Astrocyte of the spinal cord (primary cell): ENCODE data around the gene OLIG1.

ENCODE experiments used
- DNase-seq: peaks from one replicate; pipeline ENCODE4 v3.0.0; 2011; ENCODE audit warnings: low read depth, low spot score
- H3K4me3 ChIP-seq: 2 replicates; pipeline ENCODE4 v1.5.1; 2011; ENCODE audit warnings: low read depth, mild to moderate bottlenecking, low read length, moderate library complexity
- CTCF ChIP-seq: IDR thresholded peaks from 2 replicates; pipeline ENCODE4 v1.5.1; 2012; ENCODE audit warnings: low read depth, mild to moderate bottlenecking, low read length, inconsistent platforms
- in situ Hi-C: cut with HindIII; loops from 2 replicates; pipeline ENCODE4 v1.10.0; 2017; ENCODE audit warnings: low sequenced_read_pairs

The OLIG1 gene

GRCh38 chr21:33061233-33061632, 8.7 kb upstream of the OLIG1 start:
- no peak for TF ChIP-seq CTCF
- in situ Hi-C loops, result no loop called here
- no peak for DNase-seq
- no peak overlapping the region for H3K4me3 ChIP-seq

- TF ChIP-seq CTCF, result no peak
- in situ Hi-C loops, result no loop called here
- no peak for DNase-seq
These were observed 6.5 kb upstream of the OLIG1 start for GRCh38 chr21:33063375-33063883.

GRCh38 chr21:33063907-33064622, 5.9 kb upstream of the OLIG1 start:
- no peak for DNase-seq
- in situ Hi-C loops, result no loop called here
- no peak overlapping the region for H3K4me3 ChIP-seq
- no peak for TF ChIP-seq CTCF

More at GRCh38 chr21:33063375-33063883, 6.5 kb upstream of the OLIG1 start:
- no peak overlapping the region for H3K4me3 ChIP-seq

GRCh38 chr21:33064623-33065390, 5.1 kb upstream of the OLIG1 start:
- DNase-seq, result no peak
- in situ Hi-C loops, result no loop called here
- H3K4me3 ChIP-seq, result no peak overlapping the region
- TF ChIP-seq CTCF, result no peak

GRCh38 chr21:33067043-33067442, 2.9 kb upstream of the OLIG1 start:
- no peak for TF ChIP-seq CTCF
- H3K4me3 ChIP-seq, result no peak overlapping the region
- no peak for DNase-seq
- in situ Hi-C loops, result no loop called here

GRCh38 chr21:33067457-33067856, 2.5 kb upstream of the OLIG1 start:
- no peak overlapping the region for H3K4me3 ChIP-seq
- no peak for DNase-seq
- no peak for TF ChIP-seq CTCF
- in situ Hi-C loops, result no loop called here
